H9 (cell line): ENCODE data around the gene DBNDD2. TPM values are rescaled to one million over a fixed set of nuclear protein-coding genes. Genes with fewer than 3 reads are reported as not detected.

Experiments used
- DNase-seq: peaks from one replicate; pipeline ENCODE4 v3.0.0-alpha.2; 2017
- H2AFZ ChIP-seq: one replicate; pipeline ENCODE4 v1.6.1; 2013; ENCODE audit warnings: mild to moderate bottlenecking, low read length, control low read depth, moderate library complexity
- H2AK5ac ChIP-seq: 2 replicates; pipeline ENCODE4 v1.6.1; 2013; ENCODE audit warnings: low read length, control low read depth, mixed read lengths; ENCODE audit not compliant: insufficient read length
- H2BK120ac ChIP-seq: one replicate; pipeline ENCODE4 v1.6.1; 2013; ENCODE audit warnings: low read depth, mild to moderate bottlenecking, low read length, control low read depth, inconsistent platforms; ENCODE audit not compliant: poor library complexity, severe bottlenecking
- H2BK12ac ChIP-seq: 2 replicates; pipeline ENCODE4 v1.6.1; 2013; ENCODE audit warnings: low read length, control low read depth, mixed read lengths, low read depth; ENCODE audit not compliant: insufficient read length
- H2BK15ac ChIP-seq: 2 replicates; pipeline ENCODE4 v1.6.1; 2013; ENCODE audit warnings: low read depth, low read length, control low read depth
- H2BK20ac ChIP-seq: one replicate; pipeline ENCODE4 v1.6.1; 2013; ENCODE audit warnings: low read depth, mild to moderate bottlenecking, low read length, control low read depth, inconsistent platforms; ENCODE audit not compliant: poor library complexity, severe bottlenecking
- H2BK5ac ChIP-seq: 2 replicates; pipeline ENCODE4 v1.6.1; 2013; ENCODE audit warnings: low read length, control low read depth, mixed read lengths; ENCODE audit not compliant: insufficient read length
- H3K14ac ChIP-seq: 2 replicates; pipeline ENCODE4 v1.6.1; 2013; ENCODE audit warnings: low read length, control low read depth; ENCODE audit not compliant: insufficient read depth
- H3K18ac ChIP-seq: 2 replicates; pipeline ENCODE4 v1.6.1; 2013; ENCODE audit warnings: low read depth, mild to moderate bottlenecking, mixed read lengths, low read length, control low read depth; ENCODE audit not compliant: insufficient read length
- H3K23ac ChIP-seq: 2 replicates; pipeline ENCODE4 v1.6.1; 2013; ENCODE audit warnings: low read length, control low read depth, mixed read lengths, low read depth; ENCODE audit not compliant: insufficient read length
- H3K23me2 ChIP-seq: 2 replicates; pipeline ENCODE4 v1.6.1; 2013; ENCODE audit warnings: low read depth, mild to moderate bottlenecking, mixed read lengths, low read length, control low read depth; ENCODE audit not compliant: insufficient read length, poor library complexity, severe bottlenecking
- H3K27ac ChIP-seq: 2 replicates; pipeline ENCODE4 v1.5.1; 2013; ENCODE audit warnings: low read length, control low read depth, mixed read lengths, low read depth; ENCODE audit not compliant: insufficient read length
- H3K27me3 ChIP-seq: 2 replicates; pipeline ENCODE4 v1.6.1; 2013; ENCODE audit warnings: low read length, control low read depth, inconsistent platforms; ENCODE audit not compliant: insufficient read depth
- H3K4ac ChIP-seq: 2 replicates; pipeline ENCODE4 v1.6.1; 2013; ENCODE audit warnings: low read depth, mild to moderate bottlenecking, control low read depth, inconsistent platforms, low read length, moderate library complexity
- H3K4me1 ChIP-seq: 2 replicates; pipeline ENCODE4 v1.6.1; 2013; ENCODE audit warnings: low read length, control low read depth, inconsistent platforms; ENCODE audit not compliant: insufficient read depth
- H3K4me2 ChIP-seq: 2 replicates; pipeline ENCODE4 v1.6.1; 2013; ENCODE audit warnings: low read length, control low read depth, mixed read lengths; ENCODE audit not compliant: insufficient read length, insufficient read depth
- H3K56ac ChIP-seq: 2 replicates; pipeline ENCODE4 v1.6.1; 2013; ENCODE audit warnings: low read depth, mild to moderate bottlenecking, mixed read lengths, low read length, control low read depth; ENCODE audit not compliant: insufficient read length
- H3K79me1 ChIP-seq: 2 replicates; pipeline ENCODE4 v1.6.1; 2013; ENCODE audit warnings: low read depth, mild to moderate bottlenecking, moderate library complexity, low read length, control low read depth, inconsistent platforms; ENCODE audit not compliant: insufficient read depth, poor library complexity, severe bottlenecking
- H3K79me2 ChIP-seq: 2 replicates; pipeline ENCODE4 v1.6.1; 2013; ENCODE audit warnings: low read length, control low read depth, inconsistent platforms; ENCODE audit not compliant: insufficient read depth
- H3K9ac ChIP-seq: 2 replicates; pipeline ENCODE4 v1.6.1; 2013; ENCODE audit warnings: low read length, control low read depth, mixed read lengths; ENCODE audit not compliant: insufficient read length; ENCODE audit errors: extremely low read depth
- H3K9me3 ChIP-seq: one replicate; pipeline ENCODE4 v1.6.1; 2013; ENCODE audit warnings: low read depth, low read length, inconsistent platforms; ENCODE audit not compliant: control insufficient read depth
- H3T11ph ChIP-seq: one replicate; pipeline ENCODE4 v1.6.1; 2013; ENCODE audit warnings: mild to moderate bottlenecking, low read length, control low read depth, inconsistent platforms
- H4K20me1 ChIP-seq: one replicate; pipeline ENCODE4 v1.6.1; 2013; ENCODE audit not compliant: control insufficient read depth, insufficient read length, insufficient read depth
- H4K5ac ChIP-seq: 2 replicates; pipeline ENCODE4 v1.6.1; 2013; ENCODE audit warnings: low read depth, mild to moderate bottlenecking, mixed read lengths, low read length, control low read depth; ENCODE audit not compliant: insufficient read length
- H4K8ac ChIP-seq: replicated peaks from 2 replicates; pipeline ENCODE4 v1.6.1; 2013; ENCODE audit warnings: low read length, control low read depth, mixed read lengths, low read depth; ENCODE audit not compliant: insufficient read length
- H4K91ac ChIP-seq: 2 replicates; pipeline ENCODE4 v1.6.1; 2013; ENCODE audit warnings: low read depth, mild to moderate bottlenecking, moderate library complexity, mixed read lengths, low read length, control low read depth; ENCODE audit not compliant: insufficient read length
- H3K27ac Mint-ChIP-seq, 3 experiments: 2 replicates in 2 of 3; 3 replicates in 1 of 3; pipeline ENCODE4 v1.8.0; 2020 to 2021; ENCODE audit warnings: mixed read lengths in 3 of 3, mild to moderate bottlenecking in 1 of 3, moderate library complexity in 1 of 3
- H3K27me3 Mint-ChIP-seq: 2 replicates; pipeline ENCODE4 v1.8.0; 2021; ENCODE audit warnings: low read depth, mild to moderate bottlenecking, moderate library complexity, mixed read lengths
- H3K36me3 Mint-ChIP-seq, 3 experiments: 2 replicates in 2 of 3; 3 replicates in 1 of 3; pipeline ENCODE4 v1.8.0; 2020 to 2021; ENCODE audit warnings: low read depth in 3 of 3, mixed read lengths in 3 of 3; ENCODE audit not compliant: insufficient read depth in 1 of 3
- H3K4me1 Mint-ChIP-seq, 2 experiments: 2 replicates each; pipeline ENCODE4 v1.8.0; 2020; ENCODE audit warnings: mixed read lengths in 2 of 2
- H3K4me3 Mint-ChIP-seq, 2 experiments: 2 replicates in 1 of 2; 3 replicates in 1 of 2; pipeline ENCODE4 v1.8.0; 2020 to 2021; ENCODE audit warnings: mild to moderate bottlenecking in 2 of 2, mixed read lengths in 2 of 2, moderate library complexity in 1 of 2
- H3K9me3 Mint-ChIP-seq, 2 experiments: 2 replicates in 1 of 2; 3 replicates in 1 of 2; pipeline ENCODE4 v1.8.0; 2020; ENCODE audit warnings: mild to moderate bottlenecking in 2 of 2, mixed read lengths in 2 of 2, moderate library complexity in 1 of 2
- CTCF ChIP-seq: fragments of 200-600 bp; sonication (generic); conservative IDR thresholded peaks from 3 replicates; pipeline ENCODE4 v1.8.0; 2021; ENCODE audit warnings: antibody characterized with exemption, mild to moderate bottlenecking
- WGBS: extraction: QIAGEN DNeasy Blood & Tissue Kit; methylation state at CpG from one replicate; pipeline ENCODE4 v1.1.7; 2013; ENCODE audit warnings: missing lambda C conversion rate, low lambda C conversion rate, mixed read lengths; ENCODE audit not compliant: insufficient read length; ENCODE audit errors: extremely low coverage; 5-methylcytosine and 5-hydroxymethylcytosine counted together
- total RNA-seq: library from RNA; stranded (reverse); gene quantifications from 2 replicates; pipeline ENCODE4 v1.2.1, GENCODE V29; 2021

The DBNDD2 gene
- total RNA-seq, 1 experiment from 2014 or later, result 39.1 TPM

DNA sequence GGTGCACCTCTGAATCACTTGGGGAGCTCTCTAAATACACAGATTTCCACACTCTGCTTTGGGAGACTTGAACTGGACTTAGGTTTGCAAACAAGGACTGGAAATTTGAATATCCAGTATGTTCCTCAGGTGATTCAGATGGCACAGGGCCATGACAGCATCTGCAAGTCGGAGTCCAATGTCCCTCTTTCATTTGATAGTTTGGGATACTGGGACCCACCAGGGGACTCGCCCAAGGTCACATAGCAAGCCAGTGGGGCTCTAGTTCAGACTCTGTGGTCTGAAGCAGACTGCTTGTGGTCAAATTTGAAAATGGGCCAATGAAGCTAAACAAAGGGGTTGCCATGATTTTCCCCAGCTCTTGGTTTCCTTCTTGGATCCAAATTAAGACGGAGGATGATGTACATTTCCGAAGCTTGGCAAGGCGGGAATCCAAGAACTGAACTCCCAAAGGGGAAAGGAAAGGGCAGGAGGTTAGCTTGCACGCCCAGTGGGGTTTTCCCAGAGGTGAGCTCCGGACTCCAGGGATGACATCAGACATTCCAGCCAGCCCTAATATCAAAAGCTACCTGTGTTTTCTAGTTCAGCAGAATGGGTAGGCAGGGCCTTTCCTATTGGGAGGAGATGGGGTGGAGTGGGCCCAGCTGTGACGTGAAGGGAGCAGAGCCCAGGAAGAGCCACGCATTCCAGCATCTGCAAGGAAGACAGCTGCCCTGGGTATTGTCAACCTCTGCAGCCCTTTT lies 48.5 kb upstream of the DBNDD2 start:
- no peak overlapping the region for H3K14ac ChIP-seq
- WGBS, result no CpG with 5 or more reads among the region's 9 CpGs
- H2BK12ac ChIP-seq, result no peak overlapping the region
- H4K20me1 ChIP-seq, result no peaks in the 10 kb centered on the region
- H2BK20ac ChIP-seq, result no peak overlapping the region
- no peak overlapping the region for H2BK15ac ChIP-seq
- Mint-ChIP-seq H3K27me3 (no peaks in the 10 kb centered on the region), H3K4me3 (no peak overlapping the region), H3K4me1 (peaks cover 35 to 41% of the 10 kb centered on the region in 2 experiments), H3K9me3 (no peaks in the 10 kb centered on the region), H3K36me3 (no peaks in the 10 kb centered on the region), H3K27ac (no peak overlapping the region; a peak in 1 of 7 replicates)
- TF ChIP-seq CTCF, result no peak
- H3K79me2 ChIP-seq, result no peaks in the 10 kb centered on the region; the same call in 1 of the 2 replicates
- DNase-seq, result no peak
- H2BK5ac ChIP-seq, result no peak overlapping the region
- H3K4me2 ChIP-seq, result no peak overlapping the region
- peaks cover 6% of the 10 kb centered on the region; the same call in 1 of the 2 replicates for H3K4me1 ChIP-seq
- no peak overlapping the region for H3K9ac ChIP-seq
- H3K23ac ChIP-seq, result no peak overlapping the region
- H3K56ac ChIP-seq, result no peak overlapping the region
- H3K9me3 ChIP-seq, result no peaks in the 10 kb centered on the region
- H3K23me2 ChIP-seq, result peaks cover 9% of the 10 kb centered on the region
- H4K5ac ChIP-seq, result no peak overlapping the region
- H3K27me3 ChIP-seq, result no peaks in the 10 kb centered on the region
- H3K79me1 ChIP-seq, result peaks cover 2% of the 10 kb centered on the region
- H3K18ac ChIP-seq, result no peak overlapping the region
- H2BK120ac ChIP-seq, result no peak overlapping the region
- no peak overlapping the region for H3K4ac ChIP-seq
- no peak overlapping the region for H2AK5ac ChIP-seq
- no peak overlapping the region for H3T11ph ChIP-seq
- H4K91ac ChIP-seq, result no peak overlapping the region
- no peak overlapping the region for H3K27ac ChIP-seq
- H4K8ac ChIP-seq, result no peak overlapping the region
- H2AFZ ChIP-seq, result no peak overlapping the region
